HG03378 (cell line): Measurements from ENCODE around the gene PCED1B.
"Not testable (repeated sequence)": the region's sequence is repeated elsewhere in the genome, so short reads cannot be mapped to it uniquely, and the experiment has no call there.

ENCODE experiments used
- ATAC-seq: cut with Tn5 transposase; IDR thresholded peaks from one replicate; pipeline ENCODE4 v1.9.1; 2021; ENCODE audit warnings: mild to moderate bottlenecking, moderate library complexity; ENCODE audit not compliant: unreplicated experiment

The PCED1B gene

GRCh38 chr12:47268501-47269454, 189.4 kb downstream of the PCED1B start:
- peak; percentile 86 for ATAC-seq

DNA sequence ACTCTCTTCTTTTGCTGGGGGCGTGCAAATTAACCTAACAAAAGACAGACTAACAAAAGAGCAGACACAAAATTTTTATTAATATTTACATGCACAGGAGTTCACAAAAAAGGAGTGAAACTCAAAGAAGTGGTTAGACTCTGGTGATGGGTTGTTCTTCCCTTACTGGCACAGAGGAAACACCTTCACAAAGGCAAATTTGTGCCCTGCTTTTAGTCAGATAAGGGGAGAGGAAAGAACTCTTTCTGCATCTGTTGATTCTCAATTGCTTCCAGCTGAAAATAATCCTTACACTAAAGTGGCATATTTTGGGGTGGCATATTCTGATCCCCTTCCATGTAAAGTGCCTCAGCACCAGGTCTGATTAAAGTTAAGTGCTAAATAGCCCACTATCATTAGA, 190.5 kb downstream of the PCED1B start:
- ATAC-seq = no peak

DNA sequence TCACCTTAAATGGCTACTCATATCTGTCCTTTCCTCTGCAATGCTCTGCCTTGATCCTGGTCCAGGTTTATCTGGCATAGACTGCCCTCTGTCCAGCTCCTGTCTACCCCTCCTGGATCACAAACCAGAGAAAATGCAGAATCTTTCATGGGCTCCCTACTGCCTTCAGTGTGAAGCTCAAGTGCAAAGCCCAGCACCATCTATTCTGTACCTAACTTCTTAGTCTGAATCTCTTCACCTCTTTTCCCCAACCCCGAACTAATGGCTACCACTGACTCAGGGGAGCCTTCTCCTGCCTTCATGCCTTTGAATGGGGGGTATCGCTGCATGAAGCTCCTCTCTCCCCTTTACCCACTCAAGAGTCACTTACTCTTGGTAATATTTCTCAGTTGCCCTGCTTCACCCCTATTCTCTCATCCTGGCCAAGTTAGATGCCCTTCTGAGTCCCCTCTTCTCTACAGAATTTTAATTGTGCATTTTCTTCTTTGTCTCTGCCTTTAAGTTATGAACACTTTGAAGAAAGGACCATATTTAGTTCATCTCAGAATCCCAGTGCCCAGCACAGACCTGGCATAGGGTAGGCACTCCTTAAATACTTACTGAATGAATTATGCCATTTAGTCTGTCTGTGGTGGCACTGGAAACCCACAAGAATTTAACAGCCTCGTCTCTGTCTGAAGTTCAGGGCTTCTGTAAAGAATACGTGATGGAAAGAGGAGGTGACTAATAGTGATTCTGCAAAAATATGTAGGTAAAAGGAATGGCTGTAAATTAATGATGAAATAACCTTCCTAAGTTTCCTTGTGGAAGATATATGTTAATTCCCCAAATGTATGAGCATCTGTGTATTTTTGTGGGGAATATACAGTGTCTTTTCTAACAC, 191.6 kb downstream of the PCED1B start:
- ATAC-seq = no peak

DNA sequence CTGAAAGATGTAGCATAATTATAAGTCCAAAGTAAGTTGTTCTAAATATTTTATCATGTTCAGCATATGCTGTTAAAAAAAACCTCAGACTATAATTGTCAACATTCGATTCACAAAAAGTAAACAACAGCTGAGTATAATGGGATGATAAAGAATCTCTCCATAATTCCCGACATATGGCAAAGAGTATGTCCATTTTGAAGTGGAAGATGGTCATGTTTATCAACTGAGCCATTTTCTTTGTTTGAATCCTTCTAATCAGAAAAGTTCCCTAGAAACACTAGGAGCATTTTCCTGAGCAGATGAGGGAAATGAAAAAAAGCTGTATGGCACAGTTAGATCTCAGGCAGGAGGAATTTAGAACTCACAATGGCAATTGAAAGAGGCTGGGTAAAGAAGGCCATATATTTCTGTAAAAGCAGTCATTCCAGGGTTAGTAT, 192.4 kb downstream of the PCED1B start:
- ATAC-seq = no peak

GRCh38 chr12:47272412-47273190, 193.2 kb downstream of the PCED1B start:
- no peak for ATAC-seq

DNA sequence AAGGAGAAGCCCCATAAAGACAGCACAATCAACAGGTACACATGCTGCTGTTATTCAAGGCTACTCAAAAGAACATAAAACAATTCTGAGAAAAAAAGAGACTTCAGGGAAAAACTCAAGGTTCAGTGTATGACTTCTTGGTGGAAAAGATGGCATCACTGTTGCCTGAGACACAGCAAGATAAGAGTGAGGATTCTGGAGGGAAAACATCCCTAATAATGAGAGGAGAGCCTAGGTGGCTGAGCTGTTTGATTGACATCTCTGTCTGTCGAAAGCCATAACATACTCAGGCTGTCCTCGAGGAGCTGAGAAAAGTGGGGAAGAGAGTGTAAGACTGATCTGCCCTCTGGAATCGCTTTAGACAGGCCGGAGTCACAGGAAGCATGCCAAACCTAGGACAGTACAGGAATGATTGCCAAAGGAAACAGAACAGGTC, 193.8 kb downstream of the PCED1B start:
- ATAC-seq = no peak

- ATAC-seq = no peak
Measured at GRCh38 chr12:47274760-47275159, 195.3 kb downstream of the PCED1B start.

DNA sequence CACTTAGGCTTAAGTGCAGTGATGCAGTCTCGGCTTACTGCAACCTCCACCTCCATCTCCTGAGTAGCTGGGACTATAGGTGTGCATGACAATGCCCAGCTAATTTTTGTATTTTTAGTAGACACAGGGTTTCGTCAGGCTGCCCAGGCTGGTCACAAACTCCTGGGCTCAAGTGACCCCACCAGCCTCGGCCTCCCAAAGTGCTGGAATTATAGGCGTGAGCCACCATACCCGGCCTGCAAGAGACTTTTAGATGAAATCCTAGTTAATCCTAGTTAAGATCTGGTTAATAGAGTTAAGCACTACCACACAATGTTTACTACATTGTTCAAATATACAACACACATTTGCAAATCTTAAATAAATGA, 196.8 kb downstream of the PCED1B start:
- no peak for ATAC-seq

DNA sequence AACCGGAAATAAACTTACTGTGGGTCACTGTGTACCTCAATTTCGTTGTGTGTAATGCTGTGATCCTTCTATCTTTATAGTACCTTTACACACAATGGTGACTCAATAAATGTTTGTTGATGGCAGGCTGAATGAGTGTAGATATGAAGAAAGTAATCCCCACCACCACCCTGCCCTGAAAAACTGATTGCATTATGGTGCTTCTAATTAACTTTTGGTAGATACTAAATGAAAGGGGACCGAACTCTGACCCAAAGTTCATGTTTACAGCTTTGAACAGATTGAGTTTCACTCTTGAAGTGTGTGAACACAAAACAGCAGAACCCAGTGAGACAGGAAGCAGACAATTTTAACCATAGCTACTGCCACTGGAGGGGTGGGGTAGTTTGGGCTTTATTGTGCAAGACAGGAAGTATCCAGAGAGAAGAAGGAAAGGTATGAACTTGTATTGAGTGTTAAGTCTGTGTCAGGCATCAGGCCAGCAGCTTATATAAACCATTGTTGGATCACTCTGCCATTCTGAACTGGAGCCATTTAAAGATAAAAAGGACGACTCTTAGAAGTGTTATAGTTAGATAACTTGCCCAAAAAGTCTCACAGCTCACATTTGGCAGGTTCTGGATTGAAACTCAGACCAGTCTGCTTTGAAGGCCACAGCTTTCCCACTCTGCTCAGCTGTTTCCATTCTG, 197.3 kb downstream of the PCED1B start:
- ATAC-seq = peak; percentile 90

GRCh38 chr12:47277972-47278448, 198.6 kb downstream of the PCED1B start:
- ATAC-seq = no peak

- not testable (repeated sequence) for ATAC-seq
Measured at GRCh38 chr12:47279758-47280157, 200.3 kb downstream of the PCED1B start.

GRCh38 chr12:47280543-47281300, 201.3 kb downstream of the PCED1B start:
- no peak for ATAC-seq

GRCh38 chr12:47281667-47282171, 202.3 kb downstream of the PCED1B start:
- no peak for ATAC-seq

- no peak for ATAC-seq
Measured at GRCh38 chr12:47282206-47282605, 202.8 kb downstream of the PCED1B start.
